HG03469 (cell line): ENCODE results near the gene RASL12.
"Not testable (repeated sequence)": the region's sequence is repeated elsewhere in the genome, so short reads cannot be mapped to it uniquely, and the experiment has no call there.

Experiments used
- ATAC-seq: cut with Tn5 transposase; IDR thresholded peaks from one replicate; pipeline ENCODE4 v1.9.1; 2021; ENCODE audit warnings: mild to moderate bottlenecking, moderate library complexity, moderate number of reproducible peaks; ENCODE audit not compliant: unreplicated experiment

The RASL12 gene

DNA sequence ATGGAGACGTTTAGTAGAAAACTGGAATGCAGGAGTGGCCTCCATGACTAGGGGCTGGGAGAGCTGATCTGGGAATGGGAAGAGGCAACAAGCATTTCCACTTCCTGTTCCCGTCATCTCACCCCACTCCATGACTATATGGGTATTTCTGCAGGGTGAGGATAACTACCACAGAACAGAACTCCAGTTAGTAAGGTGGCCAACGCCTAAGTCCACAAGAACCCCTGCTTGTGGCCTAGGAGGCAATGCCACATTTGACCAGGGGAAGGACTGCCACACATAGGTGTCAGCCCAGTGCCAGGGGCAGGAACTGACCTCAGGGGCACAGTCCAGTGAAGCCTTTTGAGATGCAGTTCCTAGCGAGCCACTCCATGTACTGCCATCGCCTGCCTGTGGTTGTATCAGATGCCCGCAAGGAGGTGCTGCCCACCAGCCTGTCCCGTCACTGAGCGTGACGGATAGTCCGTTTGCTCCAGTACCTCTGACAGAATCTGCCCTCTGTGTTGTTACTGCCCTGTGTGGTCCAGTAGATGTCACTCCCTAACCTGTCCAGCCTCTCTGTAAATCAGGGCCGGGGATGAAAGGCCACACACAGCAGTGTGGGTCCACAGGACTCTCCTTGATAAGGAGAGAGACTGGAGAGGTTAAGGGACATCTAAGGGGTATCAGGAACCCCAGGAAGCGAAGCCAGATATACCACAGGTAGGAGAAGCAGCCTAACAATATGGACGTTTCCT is 34.8 kb downstream of the RASL12 start:
- no peak for ATAC-seq

DNA sequence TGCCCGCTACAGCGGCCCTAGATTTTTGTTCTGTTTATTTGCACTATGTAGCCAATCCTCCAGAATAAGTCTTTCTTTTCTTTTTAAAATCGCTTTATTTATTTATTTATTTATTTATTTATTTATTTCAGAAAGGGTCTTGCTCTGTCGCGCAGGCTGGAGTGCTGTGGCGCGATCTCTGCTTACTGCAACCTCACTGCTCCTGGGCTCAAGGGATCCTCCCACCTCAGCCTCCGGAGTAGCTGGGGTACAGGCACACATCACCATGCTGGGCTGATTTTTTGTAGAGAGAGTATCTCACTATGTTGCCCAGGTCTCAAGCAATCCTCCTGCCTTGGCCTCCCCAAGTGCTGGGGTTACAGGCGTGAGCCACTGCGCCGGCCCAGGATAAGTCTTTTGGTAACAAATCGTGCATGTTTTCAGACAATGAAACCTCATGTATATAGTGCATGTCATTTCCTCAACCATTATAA is 38.0 kb downstream of the RASL12 start:
- no peak for ATAC-seq

DNA sequence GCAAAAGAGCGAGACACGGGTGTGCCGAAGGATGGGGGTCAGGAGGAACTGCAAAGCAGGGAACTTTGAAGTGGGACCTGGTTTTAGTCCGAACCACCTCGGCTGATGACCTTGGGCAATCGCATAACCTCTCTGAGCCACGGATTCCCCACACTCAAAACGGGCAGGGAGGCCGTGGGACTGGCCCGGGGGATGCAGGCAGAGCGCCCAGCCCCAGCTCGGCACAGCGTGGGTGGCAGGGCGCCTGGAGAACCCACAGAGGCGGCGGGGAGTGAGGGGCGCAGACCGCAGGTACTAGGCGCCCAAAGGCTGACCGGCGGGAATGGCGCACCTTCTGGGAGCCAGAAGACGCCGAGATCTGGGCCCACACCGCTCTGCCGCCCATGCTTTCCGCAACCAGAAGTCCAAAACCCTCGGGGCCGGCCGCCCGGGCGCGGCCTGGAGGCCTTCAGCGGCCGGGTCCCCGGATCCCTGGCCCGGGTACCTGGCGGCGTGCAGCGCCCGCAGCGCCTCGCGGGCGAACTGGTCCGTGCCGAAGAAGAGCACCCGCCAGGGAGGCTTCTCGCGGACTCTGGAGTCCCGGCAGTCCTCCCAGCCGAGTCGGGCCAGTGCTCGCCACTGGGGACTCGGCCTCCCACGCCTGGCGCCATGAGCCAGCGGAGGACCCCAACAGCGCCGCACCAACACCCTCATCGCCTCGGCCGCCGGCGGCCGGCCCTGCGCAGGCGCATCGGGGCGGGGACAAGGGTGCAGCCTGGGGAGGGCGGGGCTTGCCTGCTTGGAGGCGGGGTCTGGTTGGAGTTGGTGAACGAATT is 38.7 kb downstream of the RASL12 start, which contains the start of gene MTFMT:
Gene MTFMT (minus strand): TSS at position 719 of the 815 bp plus-strand sequence. CDS start 26 bp downstream, at position 693.
- peak; percentile 44 for ATAC-seq

DNA sequence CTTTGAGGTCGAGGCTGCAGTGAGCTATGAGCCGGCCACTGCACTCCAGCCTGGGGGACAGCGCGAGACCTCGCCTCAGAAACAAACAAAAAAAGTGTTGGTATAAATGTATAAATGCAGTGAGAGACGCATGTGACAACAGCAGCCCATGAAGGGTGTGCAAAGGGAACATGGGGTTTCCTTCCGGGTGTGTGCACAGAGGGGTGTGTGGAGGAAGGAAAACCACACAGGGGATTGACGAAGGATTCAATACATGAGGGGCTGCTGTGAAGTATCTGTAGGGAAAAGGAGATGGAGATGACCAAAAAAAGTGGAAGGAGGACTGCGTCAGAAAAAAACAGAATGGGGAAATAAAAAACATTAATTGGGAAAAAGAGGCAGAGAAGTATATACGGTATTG is 39.5 kb downstream of the RASL12 start:
- no peak for ATAC-seq

DNA sequence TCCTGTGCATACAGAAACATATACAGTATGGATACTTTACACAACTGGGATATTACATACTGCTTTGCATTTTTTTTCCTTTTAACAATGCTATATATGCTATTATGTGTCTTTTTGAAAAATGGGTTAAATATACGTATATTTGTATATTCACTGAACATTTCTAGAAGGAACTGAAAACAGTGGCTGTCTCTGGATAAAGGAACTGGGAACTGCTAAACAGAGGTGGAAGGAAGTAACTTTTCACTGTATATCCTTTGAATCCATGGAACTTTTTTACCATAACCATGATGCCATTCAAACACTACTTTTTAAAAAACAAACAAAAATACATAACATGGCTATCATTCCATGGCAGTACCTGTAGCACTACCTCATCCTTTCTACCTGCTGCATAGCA is 40.2 kb downstream of the RASL12 start:
- ATAC-seq, result no peak

DNA sequence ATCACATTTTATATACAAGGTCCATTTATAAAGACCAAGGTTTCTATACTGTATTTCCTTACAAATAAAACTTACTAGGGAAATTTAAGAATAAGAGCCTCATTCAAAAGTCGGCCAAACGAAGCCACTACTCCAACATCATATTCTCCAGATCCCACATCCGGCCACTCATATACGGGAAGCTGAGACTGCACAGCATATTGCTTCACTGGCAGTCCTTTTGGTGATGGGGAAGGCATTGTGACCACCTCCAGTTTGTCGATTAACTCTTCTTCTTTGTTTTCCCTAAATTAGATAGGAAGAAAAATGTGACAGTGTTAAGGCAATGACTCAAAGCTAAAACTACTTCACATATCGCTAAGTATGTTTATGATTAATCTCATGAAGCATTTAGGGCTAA is 41.0 kb downstream of the RASL12 start:
- ATAC-seq, result no peak

DNA sequence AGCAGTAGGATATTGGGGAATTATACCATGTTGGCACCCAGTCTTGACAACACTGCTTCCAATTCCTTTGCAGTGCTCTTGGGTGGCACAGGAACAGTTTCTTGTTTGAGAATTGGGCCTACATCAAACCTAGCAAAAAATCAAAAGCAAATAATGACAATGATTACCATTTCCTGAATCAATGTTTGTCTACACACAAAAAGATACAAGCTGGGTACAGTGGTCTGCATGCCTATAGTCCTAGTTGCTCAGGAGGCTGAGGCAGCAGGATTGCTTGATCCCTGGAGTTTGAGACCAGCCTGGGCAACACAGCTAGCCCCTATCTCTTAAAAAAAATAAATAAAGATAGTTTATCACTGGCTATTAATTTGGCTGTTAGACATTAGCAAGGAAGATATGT is 46.3 kb downstream of the RASL12 start:
- ATAC-seq, result no peak

DNA sequence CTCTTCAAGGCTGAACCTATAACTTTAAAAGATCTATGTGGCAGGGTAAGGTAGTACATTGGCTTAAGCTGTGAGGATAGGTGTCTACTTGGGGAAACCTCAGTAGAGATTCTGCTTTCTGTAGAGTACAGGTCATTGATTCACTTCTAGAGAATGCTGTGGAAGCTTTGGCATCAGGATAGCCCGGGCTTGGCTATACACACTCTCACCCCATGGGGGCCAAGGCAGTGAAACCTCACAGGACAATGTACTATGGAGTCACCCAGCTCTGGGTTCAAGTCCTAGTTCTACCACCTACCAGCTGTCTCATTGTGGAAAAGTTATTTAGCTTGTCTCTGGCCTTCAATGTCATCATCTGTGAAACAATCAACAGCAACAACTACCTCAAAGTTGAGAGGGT is 47.4 kb downstream of the RASL12 start:
- ATAC-seq, result no peak

DNA sequence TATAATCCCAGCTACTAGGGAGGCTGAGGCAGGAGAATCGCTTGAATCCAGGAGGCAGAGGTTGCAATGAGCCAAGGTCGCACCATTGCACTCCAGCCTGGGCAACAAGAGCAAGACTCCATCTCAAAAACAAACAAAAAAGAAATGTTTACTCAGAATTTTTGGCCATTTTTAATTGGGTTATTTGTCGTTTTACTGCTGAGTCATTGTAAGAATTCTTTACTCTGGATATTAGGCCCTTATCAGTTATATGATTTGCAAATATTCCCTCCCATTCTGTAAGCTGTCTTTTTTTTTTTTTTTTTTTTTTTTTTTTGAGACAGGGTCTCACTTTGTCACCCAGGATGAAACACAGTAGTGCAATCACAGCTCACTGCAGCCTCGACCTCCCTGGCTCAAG is 56.6 kb downstream of the RASL12 start:
- ATAC-seq, result not testable (repeated sequence)

DNA sequence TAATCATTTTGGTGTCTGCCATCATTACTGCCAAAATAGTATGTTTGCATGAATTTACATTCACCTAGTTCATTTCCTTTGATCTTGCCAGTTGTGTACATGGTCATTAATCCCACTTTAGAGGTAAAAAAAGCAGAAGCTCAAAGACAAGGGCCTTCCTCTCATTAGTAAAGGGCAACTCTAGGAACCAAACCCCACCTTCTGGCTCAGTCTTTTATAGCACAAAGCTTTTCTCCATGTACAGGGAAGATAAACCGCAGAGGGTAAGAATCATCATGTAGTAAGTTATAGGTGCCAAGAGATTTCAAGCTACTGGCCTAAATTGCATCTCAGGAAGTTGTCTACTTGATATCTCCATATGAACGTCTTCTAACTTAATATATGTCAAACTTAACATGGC is 58.8 kb downstream of the RASL12 start:
- no peak for ATAC-seq

DNA sequence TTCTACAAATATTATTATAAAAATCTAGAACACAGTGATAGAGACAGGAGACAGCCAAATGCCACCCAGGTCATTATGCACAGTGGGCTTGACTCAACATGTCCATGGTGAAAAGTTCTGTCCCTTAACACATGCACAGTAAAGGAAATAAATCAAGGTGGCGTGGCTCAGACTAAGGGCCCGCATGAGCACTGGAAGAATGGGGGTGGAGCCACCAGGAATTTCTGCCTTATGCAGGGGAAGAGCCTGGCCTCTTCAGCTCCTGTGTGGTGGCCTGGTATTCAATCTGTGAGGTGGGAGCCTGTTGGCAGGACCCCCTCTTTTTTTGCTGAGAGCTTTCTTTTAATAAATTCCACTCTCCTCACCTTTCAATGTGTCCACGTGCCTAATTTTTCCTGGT is 60.9 kb downstream of the RASL12 start:
- no peak for ATAC-seq

DNA sequence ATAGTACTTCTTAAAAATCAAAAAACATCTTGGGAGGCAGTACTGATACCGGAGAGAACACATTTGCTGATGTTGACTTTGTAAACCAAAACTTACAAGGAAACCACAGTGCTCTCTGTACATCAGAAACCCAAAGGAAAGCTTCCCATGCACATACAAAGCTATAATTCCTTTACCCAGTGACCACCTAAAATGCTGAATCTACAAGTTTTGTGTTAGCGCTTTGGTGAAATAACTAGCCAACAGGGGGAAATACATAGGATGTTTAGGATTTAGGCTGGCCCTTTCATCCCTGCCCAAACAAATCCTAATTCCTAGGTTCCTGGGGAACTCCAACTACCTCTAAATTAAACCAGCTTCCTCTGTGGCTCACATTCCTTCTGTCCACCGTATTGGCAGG is 62.8 kb downstream of the RASL12 start:
- no peak for ATAC-seq
